ENCODE results near the gene SNAPC1. TPM values are rescaled to one million over a fixed set of nuclear protein-coding genes. Genes with fewer than 3 reads are reported as not detected.

The SNAPC1 gene
- total and polyA plus RNA-seq, 2 of the 13 experiments (the other 11 are each of a cell fraction or from before 2014, with no cell fraction given): 2.6 to 8.5 TPM

GRCh38 chr14:61749264-61749663 is 13.0 kb upstream of the SNAPC1 start (continued):
- no peak for TF ChIP-seq ZNF605 (CRISPR knock-in tag; IDR thresholded peaks at IDR 0.05)

GRCh38 chr14:61749867-61750266 is 12.4 kb upstream of the SNAPC1 start:
- in situ Hi-C loops (cut with HindIII; ENCODE audit: extremely low pct_ligation_motif_present, low pct_unique_long_range_greater_than_20kb): no loop called here
- no peak overlapping the region for H3K9ac ChIP-seq (ENCODE audit: insufficient read depth, low read depth, low read length)
- peaks cover 20% of the 10 kb centered on the region for H3K4me1 ChIP-seq (ENCODE audit: insufficient read depth, low read length)

GRCh38 chr14:61750708-61751474 is 11.3 kb upstream of the SNAPC1 start:
- Histone ChIP-seq H3K27me3 (ENCODE audit: control insufficient read depth in 1 of 2, insufficient read depth in 2 of 2, low read length in 2 of 2) (no peaks in the 10 kb centered on the region), H3K4me3 (replicated peaks in 1 of 3; ENCODE audit: insufficient read depth in 1 of 3, low read depth in 2 of 3, low read length in 3 of 3) (no peak overlapping the region), H4K20me1 (ENCODE audit: insufficient read depth, low read length) (no peaks in the 10 kb centered on the region), H3K79me2 (ENCODE audit: insufficient read depth, low read length) (no peaks in the 10 kb centered on the region), H3K4me2 (ENCODE audit: low read depth, low read length) (no peak overlapping the region), H3K9me3 (ENCODE audit: low read length) (no peaks in the 10 kb centered on the region), H3K4me1 (ENCODE audit: insufficient read depth, low read length) (peaks cover 26% of the 10 kb centered on the region), H3K9ac (ENCODE audit: insufficient read depth, low read depth, low read length) (no peak overlapping the region), H3K27ac (ENCODE audit: extremely low read length, insufficient read depth, low read length) (no peak overlapping the region), H2AFZ (ENCODE audit: low read length) (no peak overlapping the region), H3K36me3 (replicated peaks in 1 of 2; ENCODE audit: control insufficient read depth in 1 of 2, insufficient read depth in 2 of 2, low read length in 2 of 2) (peaks cover 0 to 23% of the 10 kb centered on the region in 2 experiments; a peak in 4 of 5 replicates)
- ChIA-PET CTCF (ENCODE audit: low intra/inter-chr PET ratio, low total read pairs) (no interaction called here), POLR2A (interaction anchor here (2.7 to 3.1 kb wide), 2 partner anchors 11 to 12 kb away, joined by 10 to 36 read pairs; partner anchors contain the start of gene SNAPC1)
- intact Hi-C loops (cut with micrococcal nuclease; ENCODE audit: unreplicated experiment): no loop called here
- DNase-seq (ENCODE audit: low spot score): no peak
- TSS peak; percentile 9 for BruUV-seq (replicated peaks)
- in situ Hi-C loops (cut with HindIII; ENCODE audit: extremely low pct_ligation_motif_present, low pct_unique_long_range_greater_than_20kb): no loop called here
- WGBS (ENCODE audit: low lambda C conversion rate): 98% methylated on average over 43 of the region's 54 CpGs
- ATAC-seq: no peak
- FAIRE-seq: no peak
- TF ChIP-seq GTF3A (CRISPR knock-in tag; conservative IDR thresholded peaks at IDR 0.05) (no peak), NR0B2 (CRISPR knock-in tag; IDR thresholded peaks at IDR 0.05) (no peak), HOXA3 (CRISPR knock-in tag; IDR thresholded peaks at IDR 0.05) (no peak), AGO2 (optimal IDR thresholded peaks at IDR 0.05; ENCODE audit: low read depth, low read length) (peak; percentile 98), HNRNPUL1 (IDR thresholded peaks at IDR 0.05; ENCODE audit: low read depth, low read length) (no peak), RBM22 (optimal IDR thresholded peaks at IDR 0.05; ENCODE audit: low read length) (peak; percentile 90), PLRG1 (conservative IDR thresholded peaks at IDR 0.05) (no peak), ZBTB33 (CRISPR knock-in tag; IDR thresholded peaks at IDR 0.05) (no peak)

More at GRCh38 chr14:61749867-61750266, 12.4 kb upstream of the SNAPC1 start:
- no TSS peak for BruUV-seq (replicated peaks)
- Histone ChIP-seq H4K20me1 (ENCODE audit: insufficient read depth, low read length) (no peaks in the 10 kb centered on the region), H3K36me3 (replicated peaks in 1 of 2; ENCODE audit: control insufficient read depth in 1 of 2, insufficient read depth in 2 of 2, low read length in 2 of 2) (peaks cover 0 to 32% of the 10 kb centered on the region in 2 experiments), H3K27me3 (ENCODE audit: control insufficient read depth in 1 of 2, insufficient read depth in 2 of 2, low read length in 2 of 2) (no peaks in the 10 kb centered on the region), H3K27ac (ENCODE audit: extremely low read length, insufficient read depth, low read length) (no peak overlapping the region), H2AFZ (ENCODE audit: low read length) (no peak overlapping the region), H3K4me3 (replicated peaks in 1 of 3; ENCODE audit: insufficient read depth in 1 of 3, low read depth in 2 of 3, low read length in 3 of 3) (no peak overlapping the region), H3K9me3 (ENCODE audit: low read length) (no peaks in the 10 kb centered on the region), H3K79me2 (ENCODE audit: insufficient read depth, low read length) (no peaks in the 10 kb centered on the region), H3K4me2 (ENCODE audit: low read depth, low read length) (no peak overlapping the region)
- 48% methylated on average over 3 of the region's 3 CpGs for WGBS (ENCODE audit: low lambda C conversion rate)
- DNase-seq (ENCODE audit: low spot score) (peak; percentile 45), ATAC-seq (peak; percentile 16; the same call in 2 of the 3 replicates), FAIRE-seq (no peak)
- ChIA-PET POLR2A (interaction anchor here (3.1 kb wide), 1 partner anchor 13 kb away, joined by 36 read pairs; the partner anchor contains the start of gene SNAPC1), CTCF (ENCODE audit: low intra/inter-chr PET ratio, low total read pairs) (no interaction called here)
- intact Hi-C loops (cut with micrococcal nuclease; ENCODE audit: unreplicated experiment): no loop called here
- TF ChIP-seq ELF4 (CRISPR knock-in tag; IDR thresholded peaks at IDR 0.05; ENCODE audit: borderline replicate concordance) (no peak), POLR2AphosphoS2 (IDR thresholded peaks at IDR 0.05; ENCODE audit: low read depth, low read length) (peak; percentile 59; the same call in 1 of the 2 replicates), ZMYM4 (CRISPR knock-in tag; IDR thresholded peaks at IDR 0.05) (peak; percentile 26; the same call in 1 of the 2 replicates), SIX1 (CRISPR knock-in tag; IDR thresholded peaks at IDR 0.05; ENCODE audit: borderline replicate concordance) (peak; percentile 58; the same call in 1 of the 2 replicates), POLR2G (IDR thresholded peaks at IDR 0.05; ENCODE audit: low read depth, low read length) (peak; percentile 56), NFYB (CRISPR knock-in tag; IDR thresholded peaks at IDR 0.05) (no peak), HNF4A (CRISPR knock-in tag; IDR thresholded peaks at IDR 0.05) (peak; percentile 33; the same call in 1 of the 2 replicates), RBM22 (optimal IDR thresholded peaks at IDR 0.05; ENCODE audit: low read length) (peak; percentile 99), SOX13 (IDR thresholded peaks at IDR 0.05) (no peak), SOX13 (CRISPR knock-in tag; conservative IDR thresholded peaks at IDR 0.05 in 1 of 2, IDR thresholded peaks at IDR 0.05 in 1 of 2) (peak in 1 of 2 experiments; percentile 47; a peak in 1 of 4 replicates)
